ENCODE results near the gene CHMP4B. TPM values are rescaled to one million over a fixed set of nuclear protein-coding genes. Genes with fewer than 3 reads are reported as not detected.

The CHMP4B gene
- total RNA-seq, 1 experiment from 2014 or later, result 87.5 TPM

- no peak overlapping the region for H3K4me3 ChIP-seq (ENCODE audit: low read depth in 2 of 2, low read length in 2 of 2)
- intact Hi-C loops (cut with micrococcal nuclease; ENCODE audit: unreplicated experiment) (no loop called here), in situ Hi-C loops (cut with HindIII; ENCODE audit: low pct_unique_long_range_greater_than_20kb, low sequenced_read_pairs) (no loop called here)
- no peaks in the 10 kb centered on the region for H3K9me3 ChIP-seq (ENCODE audit: control insufficient read depth, insufficient read depth, low read depth, low read length)
- TF ChIP-seq, protein P1, sequence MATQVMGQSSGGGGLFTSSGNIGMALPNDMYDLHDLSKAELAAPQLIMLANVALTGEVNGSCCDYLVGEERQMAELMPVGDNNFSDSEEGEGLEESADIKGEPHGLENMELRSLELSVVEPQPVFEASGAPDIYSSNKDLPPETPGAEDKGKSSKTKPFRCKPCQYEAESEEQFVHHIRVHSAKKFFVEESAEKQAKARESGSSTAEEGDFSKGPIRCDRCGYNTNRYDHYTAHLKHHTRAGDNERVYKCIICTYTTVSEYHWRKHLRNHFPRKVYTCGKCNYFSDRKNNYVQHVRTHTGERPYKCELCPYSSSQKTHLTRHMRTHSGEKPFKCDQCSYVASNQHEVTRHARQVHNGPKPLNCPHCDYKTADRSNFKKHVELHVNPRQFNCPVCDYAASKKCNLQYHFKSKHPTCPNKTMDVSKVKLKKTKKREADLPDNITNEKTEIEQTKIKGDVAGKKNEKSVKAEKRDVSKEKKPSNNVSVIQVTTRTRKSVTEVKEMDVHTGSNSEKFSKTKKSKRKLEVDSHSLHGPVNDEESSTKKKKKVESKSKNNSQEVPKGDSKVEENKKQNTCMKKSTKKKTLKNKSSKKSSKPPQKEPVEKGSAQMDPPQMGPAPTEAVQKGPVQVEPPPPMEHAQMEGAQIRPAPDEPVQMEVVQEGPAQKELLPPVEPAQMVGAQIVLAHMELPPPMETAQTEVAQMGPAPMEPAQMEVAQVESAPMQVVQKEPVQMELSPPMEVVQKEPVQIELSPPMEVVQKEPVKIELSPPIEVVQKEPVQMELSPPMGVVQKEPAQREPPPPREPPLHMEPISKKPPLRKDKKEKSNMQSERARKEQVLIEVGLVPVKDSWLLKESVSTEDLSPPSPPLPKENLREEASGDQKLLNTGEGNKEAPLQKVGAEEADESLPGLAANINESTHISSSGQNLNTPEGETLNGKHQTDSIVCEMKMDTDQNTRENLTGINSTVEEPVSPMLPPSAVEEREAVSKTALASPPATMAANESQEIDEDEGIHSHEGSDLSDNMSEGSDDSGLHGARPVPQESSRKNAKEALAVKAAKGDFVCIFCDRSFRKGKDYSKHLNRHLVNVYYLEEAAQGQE (IDR thresholded peaks at IDR 0.05; ENCODE audit: insufficient read depth in 1 of 2, low read depth in 2 of 2, low read length in 1 of 2), result no peak
- TF ChIP-seq SIN3A (IDR thresholded peaks at IDR 0.05; ENCODE audit: borderline replicate concordance, insufficient read depth, low read depth, low read length), result no peak
- TF ChIP-seq TCF7L2 (IDR thresholded peaks at IDR 0.05; ENCODE audit: low read depth, low read length), result no peak
- TF ChIP-seq POLR2AphosphoS5 (IDR thresholded peaks at IDR 0.05; ENCODE audit: low read depth, low read length), result no peak
- TF ChIP-seq, protein P2, sequence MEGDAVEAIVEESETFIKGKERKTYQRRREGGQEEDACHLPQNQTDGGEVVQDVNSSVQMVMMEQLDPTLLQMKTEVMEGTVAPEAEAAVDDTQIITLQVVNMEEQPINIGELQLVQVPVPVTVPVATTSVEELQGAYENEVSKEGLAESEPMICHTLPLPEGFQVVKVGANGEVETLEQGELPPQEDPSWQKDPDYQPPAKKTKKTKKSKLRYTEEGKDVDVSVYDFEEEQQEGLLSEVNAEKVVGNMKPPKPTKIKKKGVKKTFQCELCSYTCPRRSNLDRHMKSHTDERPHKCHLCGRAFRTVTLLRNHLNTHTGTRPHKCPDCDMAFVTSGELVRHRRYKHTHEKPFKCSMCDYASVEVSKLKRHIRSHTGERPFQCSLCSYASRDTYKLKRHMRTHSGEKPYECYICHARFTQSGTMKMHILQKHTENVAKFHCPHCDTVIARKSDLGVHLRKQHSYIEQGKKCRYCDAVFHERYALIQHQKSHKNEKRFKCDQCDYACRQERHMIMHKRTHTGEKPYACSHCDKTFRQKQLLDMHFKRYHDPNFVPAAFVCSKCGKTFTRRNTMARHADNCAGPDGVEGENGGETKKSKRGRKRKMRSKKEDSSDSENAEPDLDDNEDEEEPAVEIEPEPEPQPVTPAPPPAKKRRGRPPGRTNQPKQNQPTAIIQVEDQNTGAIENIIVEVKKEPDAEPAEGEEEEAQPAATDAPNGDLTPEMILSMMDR (IDR thresholded peaks at IDR 0.05), result no peak
- H3K36me3 ChIP-seq (ENCODE audit: control insufficient read depth, insufficient read depth, low read length), result no peaks in the 10 kb centered on the region
- no peaks in the 10 kb centered on the region for H3K27me3 ChIP-seq (ENCODE audit: control insufficient read depth, insufficient read depth, low read length)
- H3K27ac ChIP-seq (ENCODE audit: low read length), result no peak overlapping the region
- POLR2A ChIA-PET, result no interaction called here
- CTCF ChIA-PET, result interaction anchor here (0.6 kb wide), 1 partner anchor 37 kb away, joined by 3 read pairs; no protein-coding TSS in a partner anchor
- BruUV-seq (replicated peaks), result no TSS peak
- H3K4me1 ChIP-seq (ENCODE audit: control insufficient read depth, insufficient read depth, low read length), result no peaks in the 10 kb centered on the region
- ATAC-seq (no peak), DNase-seq (ENCODE audit: low read depth, low spot score) (no peak)
Measured at GRCh38 chr20:33822423-33822822, 11.3 kb downstream of the CHMP4B start.

DNA sequence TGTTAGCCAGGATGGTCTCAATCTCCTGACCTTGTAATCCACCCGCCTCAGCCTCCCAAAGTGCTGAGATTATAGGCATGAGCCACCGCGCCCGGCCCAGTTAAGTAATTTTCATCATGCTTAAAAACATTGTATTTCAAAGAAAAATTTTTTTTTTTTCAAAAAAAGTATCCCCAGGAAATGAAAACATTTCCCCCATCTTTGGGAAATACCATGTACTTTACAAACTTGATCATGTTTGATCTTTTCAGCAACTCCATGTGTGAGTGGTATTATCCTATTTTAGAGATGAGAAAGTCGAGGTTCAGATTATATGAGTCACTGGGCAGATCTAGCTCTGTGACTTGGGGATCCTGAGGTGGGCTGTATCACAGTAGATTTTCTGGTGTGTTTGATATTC, 11.8 kb downstream of the CHMP4B start:
- H3K4me3 ChIP-seq (ENCODE audit: low read depth in 2 of 2, low read length in 2 of 2), result no peak overlapping the region
- H3K27me3 ChIP-seq (ENCODE audit: control insufficient read depth, insufficient read depth, low read length), result no peaks in the 10 kb centered on the region
- H3K27ac ChIP-seq (ENCODE audit: low read length), result no peak overlapping the region
- in situ Hi-C loops (cut with HindIII; ENCODE audit: low pct_unique_long_range_greater_than_20kb, low sequenced_read_pairs), result no loop called here
- TF ChIP-seq, protein P2 (IDR thresholded peaks at IDR 0.05), result no peak
- TF ChIP-seq, protein P1 (IDR thresholded peaks at IDR 0.05; ENCODE audit: insufficient read depth in 1 of 2, low read depth in 2 of 2, low read length in 1 of 2), result no peak
- no peak for TF ChIP-seq TCF7L2 (IDR thresholded peaks at IDR 0.05; ENCODE audit: low read depth, low read length)
- TF ChIP-seq POLR2AphosphoS5 (IDR thresholded peaks at IDR 0.05; ENCODE audit: low read depth, low read length), result no peak
- no peak for TF ChIP-seq SIN3A (IDR thresholded peaks at IDR 0.05; ENCODE audit: borderline replicate concordance, insufficient read depth, low read depth, low read length)
- ChIA-PET CTCF (no interaction called here), POLR2A (no interaction called here)
- H3K36me3 ChIP-seq (ENCODE audit: control insufficient read depth, insufficient read depth, low read length), result no peaks in the 10 kb centered on the region
- no TSS peak for BruUV-seq (replicated peaks)
- H3K4me1 ChIP-seq (ENCODE audit: control insufficient read depth, insufficient read depth, low read length), result no peaks in the 10 kb centered on the region
- intact Hi-C loops (cut with micrococcal nuclease; ENCODE audit: unreplicated experiment), result no loop called here
- no peaks in the 10 kb centered on the region for H3K9me3 ChIP-seq (ENCODE audit: control insufficient read depth, insufficient read depth, low read depth, low read length)
- ATAC-seq (no peak), DNase-seq (ENCODE audit: low read depth, low spot score) (no peak)
